HL-60 (cell line): ENCODE results near the gene LSS.

Source experiments
- POLR2AphosphoS5 ChIP-seq: IDR thresholded peaks from 2 replicates; pipeline ENCODE4 v1.6.1; 2012; ENCODE audit warnings: low read depth
- TF ChIP-seq, protein P1 (sequence below): IDR thresholded peaks from one replicate; pipeline ENCODE4 v1.5.1; 2011; ENCODE audit warnings: low read length, control low read depth, inconsistent platforms; ENCODE audit not compliant: insufficient read depth

DNA sequence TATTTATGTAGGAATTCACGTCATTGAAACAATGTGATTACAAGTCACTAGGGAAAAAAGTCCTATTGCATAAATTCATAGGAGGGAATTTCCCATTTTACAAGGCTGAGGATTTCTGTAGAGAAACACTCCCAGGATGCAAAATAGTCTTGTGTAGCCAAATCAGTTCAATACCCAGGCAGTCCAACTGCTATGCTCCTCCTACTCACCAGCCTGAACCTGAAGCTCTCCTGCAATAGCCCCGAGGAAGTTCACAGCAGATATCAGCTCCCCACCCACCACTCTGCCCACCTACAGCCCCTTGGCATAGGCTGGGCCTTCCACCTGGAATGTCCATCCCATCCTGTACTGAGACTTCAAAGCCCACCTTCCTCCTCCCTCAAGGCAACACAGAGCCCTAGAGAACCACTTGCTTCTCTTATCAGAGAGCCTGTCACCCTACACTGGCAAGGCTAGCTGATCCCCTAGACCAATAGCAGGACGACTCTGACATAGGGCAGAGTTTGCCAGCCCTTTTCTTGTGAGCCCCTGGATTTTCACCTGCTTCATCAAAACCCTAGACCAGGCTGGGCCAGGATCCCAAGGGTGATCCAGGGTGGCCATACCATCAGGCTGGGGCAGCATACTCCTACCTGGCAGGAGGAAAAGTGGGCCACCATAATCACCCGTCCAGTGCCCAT is 1.5 kb downstream of the LSS start:
- TF ChIP-seq, protein P1, sequence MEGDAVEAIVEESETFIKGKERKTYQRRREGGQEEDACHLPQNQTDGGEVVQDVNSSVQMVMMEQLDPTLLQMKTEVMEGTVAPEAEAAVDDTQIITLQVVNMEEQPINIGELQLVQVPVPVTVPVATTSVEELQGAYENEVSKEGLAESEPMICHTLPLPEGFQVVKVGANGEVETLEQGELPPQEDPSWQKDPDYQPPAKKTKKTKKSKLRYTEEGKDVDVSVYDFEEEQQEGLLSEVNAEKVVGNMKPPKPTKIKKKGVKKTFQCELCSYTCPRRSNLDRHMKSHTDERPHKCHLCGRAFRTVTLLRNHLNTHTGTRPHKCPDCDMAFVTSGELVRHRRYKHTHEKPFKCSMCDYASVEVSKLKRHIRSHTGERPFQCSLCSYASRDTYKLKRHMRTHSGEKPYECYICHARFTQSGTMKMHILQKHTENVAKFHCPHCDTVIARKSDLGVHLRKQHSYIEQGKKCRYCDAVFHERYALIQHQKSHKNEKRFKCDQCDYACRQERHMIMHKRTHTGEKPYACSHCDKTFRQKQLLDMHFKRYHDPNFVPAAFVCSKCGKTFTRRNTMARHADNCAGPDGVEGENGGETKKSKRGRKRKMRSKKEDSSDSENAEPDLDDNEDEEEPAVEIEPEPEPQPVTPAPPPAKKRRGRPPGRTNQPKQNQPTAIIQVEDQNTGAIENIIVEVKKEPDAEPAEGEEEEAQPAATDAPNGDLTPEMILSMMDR, result no peak
- no peak for TF ChIP-seq POLR2AphosphoS5
